Activated CD4-positive, alpha-beta T cell treated with anti-CD3 and anti-CD28 coated beads for 36 hours (primary cell): ENCODE results near the gene PRPSAP2. TPM values are rescaled to one million over a fixed set of nuclear protein-coding genes. Genes with fewer than 3 reads are reported as not detected.
A peak's percentile ranks its signal among the peaks of the same experiment; 100 is the strongest.

ENCODE experiments used
- ATAC-seq: fragments of 200-7000 bp; cut with Tn5 transposase; one replicate; pipeline ENCODE4 v1.10.0; 2021; ENCODE audit warnings: mild to moderate bottlenecking, moderate library complexity
- CTCF ChIA-PET: fragments of 350-600 bp; sonication (Branson Sonifier 250); formaldehyde crosslinking; loops from one replicate; lab custom pipeline; 2021; ENCODE audit warnings: antibody characterized with exemption; lab: Charles Lee
- POLR2A ChIA-PET: fragments of 350-600 bp; sonication (Branson Sonifier 250); formaldehyde crosslinking; loops from one replicate; lab custom pipeline; 2021; ENCODE audit warnings: antibody characterized with exemption, inconsistent platforms; lab: Charles Lee
- DNase-seq: peaks from one replicate; pipeline ENCODE4 v3.0.0-alpha.2; 2020
- H3K27ac Mint-ChIP-seq: one replicate; pipeline ENCODE4 v1.8.0; 2021; ENCODE audit warnings: mixed read lengths
- H3K27me3 Mint-ChIP-seq: one replicate; pipeline ENCODE4 v1.8.0; 2021; ENCODE audit warnings: mixed read lengths
- H3K36me3 Mint-ChIP-seq: one replicate; pipeline ENCODE4 v1.8.0; 2021; ENCODE audit warnings: low read depth, mixed read lengths
- H3K4me1 Mint-ChIP-seq: one replicate; pipeline ENCODE4 v1.8.0; 2021; ENCODE audit warnings: mixed read lengths
- H3K4me3 Mint-ChIP-seq: one replicate; pipeline ENCODE4 v1.8.0; 2021; ENCODE audit warnings: mild to moderate bottlenecking, moderate library complexity, mixed read lengths
- H3K9me3 Mint-ChIP-seq: one replicate; pipeline ENCODE4 v1.8.0; 2021; ENCODE audit warnings: low read depth, mixed read lengths
- intact Hi-C, 2 experiments: fragments of 100-400 bp; cut with DNase I in 1 of 2; cut with micrococcal nuclease in 1 of 2; formaldehyde crosslinking; loops; one replicate each; pipeline versions ENCODE4 v1.14.2 to v1.15.1; 2022 to 2024; cut with DNase I, micrococcal nuclease
- total RNA-seq, 2 experiments: library from RNA; stranded (reverse); gene quantifications; one replicate each; pipeline ENCODE4 v1.2.3, GENCODE V29; 2021

Gene PRPSAP2
- total RNA-seq, 2 experiments from 2014 or later: 44.6 to 56.6 TPM

DNA sequence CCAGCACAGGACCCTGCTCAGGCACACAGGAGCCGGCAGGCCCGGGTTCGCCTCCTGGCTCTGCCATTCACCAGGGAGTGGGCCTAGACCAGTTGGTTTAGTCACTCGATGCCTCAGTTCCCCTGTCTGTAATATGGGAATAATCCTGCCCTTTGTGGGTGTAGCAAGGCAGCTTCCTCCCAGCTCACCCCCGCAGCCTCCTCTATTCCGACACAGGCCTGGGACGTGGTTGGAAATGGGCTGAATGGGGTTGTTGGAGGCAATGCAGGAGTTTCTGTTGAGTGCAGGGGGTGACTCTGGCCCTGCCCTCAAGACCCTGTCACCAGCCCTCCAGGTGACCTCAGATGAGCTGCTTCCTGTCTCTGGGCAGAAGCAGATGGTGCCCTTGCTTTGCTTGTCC lies 113.9 kb downstream of the PRPSAP2 start:
- Mint-ChIP-seq H3K27me3 (no peaks in the 10 kb centered on the region), H3K4me3 (no peak overlapping the region), H3K4me1 (peaks cover 17% of the 10 kb centered on the region), H3K27ac (no peak overlapping the region), H3K9me3 (no peaks in the 10 kb centered on the region), H3K36me3 (peaks cover 15% of the 10 kb centered on the region)
- ChIA-PET CTCF (interaction anchor here (0.9 to 1.6 kb wide), 2 partner anchors 11 to 36 kb away, joined by 3 read pairs; no protein-coding TSS in a partner anchor), POLR2A (no interaction called here)
- ATAC-seq (no peak), DNase-seq (no peak)
- intact Hi-C loops: no loop called here

- CTCF ChIA-PET: interaction anchor here (2.6 kb wide), 1 partner anchor 14 kb away, joined by 11 read pairs; no protein-coding TSS in a partner anchor
- peak; percentile 67 for DNase-seq
- Mint-ChIP-seq H3K4me3 (no peak overlapping the region), H3K36me3 (peaks cover 15% of the 10 kb centered on the region), H3K27me3 (no peaks in the 10 kb centered on the region), H3K4me1 (peaks cover 16% of the 10 kb centered on the region), H3K27ac (no peak overlapping the region), H3K9me3 (no peaks in the 10 kb centered on the region)
- intact Hi-C loops: loop anchor here in 1 of 2 experiments (2.0 kb wide), 1 partner anchor 30 kb away; the partner anchor contains the start of gene FAM83G
- POLR2A ChIA-PET: no interaction called here
- ATAC-seq: peak; percentile 84
Observed at GRCh38 chr17:18974407-18975149, 116.6 kb downstream of the PRPSAP2 start.

- ChIA-PET CTCF (interaction anchor here (0.5 to 2.6 kb wide), 2 partner anchors 15 to 32 kb away, joined by 3 to 11 read pairs; no protein-coding TSS in a partner anchor), POLR2A (no interaction called here)
- Mint-ChIP-seq H3K9me3 (no peaks in the 10 kb centered on the region), H3K27me3 (no peaks in the 10 kb centered on the region), H3K36me3 (peaks cover 8% of the 10 kb centered on the region), H3K4me1 (peaks cover 11% of the 10 kb centered on the region), H3K4me3 (no peak overlapping the region), H3K27ac (no peak overlapping the region)
- intact Hi-C loops: loop anchor here in 1 of 2 experiments (2.0 kb wide), 1 partner anchor 29 kb away; the partner anchor contains the start of gene FAM83G
- ATAC-seq: no peak
- no peak for DNase-seq
Observed at GRCh38 chr17:18975597-18975996, 117.7 kb downstream of the PRPSAP2 start.

- ChIA-PET CTCF (interaction anchor here (0.5 to 2.6 kb wide), 2 partner anchors 15 to 33 kb away, joined by 3 to 11 read pairs; no protein-coding TSS in a partner anchor), POLR2A (no interaction called here)
- intact Hi-C loops: no loop called here
- peaks cover 11% of the 10 kb centered on the region for H3K4me1 Mint-ChIP-seq
- peaks cover 8% of the 10 kb centered on the region for H3K36me3 Mint-ChIP-seq
- H3K27ac Mint-ChIP-seq: no peak overlapping the region
- DNase-seq (no peak), ATAC-seq (no peak)
- no peak overlapping the region for H3K4me3 Mint-ChIP-seq
- H3K9me3 Mint-ChIP-seq: no peaks in the 10 kb centered on the region
- no peaks in the 10 kb centered on the region for H3K27me3 Mint-ChIP-seq
Observed at GRCh38 chr17:18976201-18976600, 118.3 kb downstream of the PRPSAP2 start.

DNA sequence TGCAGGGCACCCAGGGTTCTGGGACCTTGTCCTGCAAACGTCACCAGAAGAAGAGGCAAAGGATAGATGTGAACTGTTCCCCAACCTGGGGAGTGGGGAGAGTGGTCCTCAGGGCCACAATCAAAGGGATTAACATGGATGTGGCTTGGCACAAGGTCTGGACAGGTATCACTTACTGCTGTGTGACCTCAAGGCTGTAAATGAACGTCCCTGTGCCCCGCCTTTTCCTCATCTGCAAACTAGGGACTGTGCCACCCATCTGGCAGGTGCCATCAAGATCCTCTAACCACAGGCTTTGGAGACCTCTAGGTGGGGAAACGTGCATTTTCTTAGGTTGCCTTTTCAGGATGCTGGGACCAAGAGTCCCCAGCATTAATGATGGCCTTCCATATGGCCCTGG lies 119.1 kb downstream of the PRPSAP2 start:
- Mint-ChIP-seq H3K27ac (no peak overlapping the region), H3K36me3 (peaks cover 8% of the 10 kb centered on the region), H3K4me3 (no peak overlapping the region), H3K27me3 (no peaks in the 10 kb centered on the region), H3K9me3 (no peaks in the 10 kb centered on the region), H3K4me1 (peaks cover 11% of the 10 kb centered on the region)
- ChIA-PET CTCF (no interaction called here), POLR2A (no interaction called here)
- DNase-seq (no peak), ATAC-seq (no peak)
- intact Hi-C loops: no loop called here

GRCh38 chr17:18977646-18978045 lies 119.7 kb downstream of the PRPSAP2 start:
- intact Hi-C loops: no loop called here
- POLR2A ChIA-PET: no interaction called here
- CTCF ChIA-PET: interaction anchor here (1.0 kb wide), 1 partner anchor 16 kb away, joined by 3 read pairs; no protein-coding TSS in a partner anchor

DNA sequence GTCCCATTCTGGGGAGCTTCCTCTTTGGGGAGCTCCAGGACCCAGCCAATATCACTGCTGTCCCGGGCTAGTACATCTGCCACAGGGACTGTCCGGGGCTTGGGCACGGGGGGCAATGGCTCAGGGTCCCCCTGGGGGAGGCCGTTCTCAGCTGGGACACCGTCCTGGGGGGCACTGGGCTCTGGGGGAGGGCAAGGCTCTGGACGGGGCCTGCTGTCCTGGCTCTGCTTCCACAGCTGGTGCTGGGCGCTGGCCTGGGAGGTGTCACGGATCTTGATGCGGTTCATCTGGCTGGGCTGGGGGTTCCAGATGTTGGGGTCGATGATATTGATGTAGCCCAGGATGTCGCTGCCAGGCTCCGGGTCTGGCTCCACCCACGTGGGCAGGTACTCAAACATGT lies 120.1 kb downstream of the PRPSAP2 start:
- no peak for ATAC-seq
- H3K4me3 Mint-ChIP-seq: no peak overlapping the region
- intact Hi-C loops: no loop called here
- peaks cover 11% of the 10 kb centered on the region for H3K4me1 Mint-ChIP-seq
- no peak overlapping the region for H3K27ac Mint-ChIP-seq
- H3K36me3 Mint-ChIP-seq: peaks cover 8% of the 10 kb centered on the region
- CTCF ChIA-PET: interaction anchor here (1.0 kb wide), 1 partner anchor 17 kb away, joined by 3 read pairs; no protein-coding TSS in a partner anchor
- DNase-seq: no peak
- no peaks in the 10 kb centered on the region for H3K9me3 Mint-ChIP-seq
- H3K27me3 Mint-ChIP-seq: no peaks in the 10 kb centered on the region
- POLR2A ChIA-PET: no interaction called here

More at GRCh38 chr17:18977646-18978045, 119.7 kb downstream of the PRPSAP2 start:
- H3K27ac Mint-ChIP-seq: no peak overlapping the region
- ATAC-seq (no peak), DNase-seq (no peak)
- H3K27me3 Mint-ChIP-seq: no peaks in the 10 kb centered on the region
- peaks cover 11% of the 10 kb centered on the region for H3K4me1 Mint-ChIP-seq
- no peaks in the 10 kb centered on the region for H3K9me3 Mint-ChIP-seq
- no peak overlapping the region for H3K4me3 Mint-ChIP-seq
- H3K36me3 Mint-ChIP-seq: peaks cover 8% of the 10 kb centered on the region

DNA sequence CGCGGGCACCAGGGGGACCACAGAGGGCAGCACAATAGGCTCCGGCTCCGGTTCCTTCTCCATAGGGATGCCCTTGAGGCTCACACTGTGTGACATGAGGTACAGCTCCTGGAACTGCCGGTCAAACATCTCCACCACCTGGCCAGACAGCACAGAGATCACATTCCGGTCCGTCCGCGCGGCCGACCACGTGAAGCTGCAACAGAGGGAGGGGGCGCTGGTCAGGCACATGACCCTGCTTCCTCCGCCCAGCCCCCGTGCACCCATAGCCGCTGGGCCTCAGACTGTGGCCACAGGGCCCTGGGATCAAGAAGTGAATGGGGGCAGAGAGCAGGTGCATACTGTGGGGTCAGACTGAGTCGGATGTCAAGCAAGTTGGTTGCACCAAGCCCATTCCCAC lies 120.7 kb downstream of the PRPSAP2 start:
- no peaks in the 10 kb centered on the region for H3K9me3 Mint-ChIP-seq
- no peak overlapping the region for H3K27ac Mint-ChIP-seq
- POLR2A ChIA-PET: no interaction called here
- H3K36me3 Mint-ChIP-seq: peaks cover 4% of the 10 kb centered on the region
- ATAC-seq: no peak
- intact Hi-C loops: no loop called here
- no peak overlapping the region for H3K4me3 Mint-ChIP-seq
- no peak for DNase-seq
- CTCF ChIA-PET: interaction anchor here (0.9 kb wide), 1 partner anchor 16 kb away, joined by 3 read pairs; no protein-coding TSS in a partner anchor
- H3K4me1 Mint-ChIP-seq: peaks cover 9% of the 10 kb centered on the region
- H3K27me3 Mint-ChIP-seq: no peaks in the 10 kb centered on the region

Other genes with a start within 250 kb of the PRPSAP2 start
- gene TBC1D28, start 213.7 kb upstream of the PRPSAP2 start, total RNA-seq: not detected
- gene FOXO3B, start 175.8 kb upstream of the PRPSAP2 start, total RNA-seq: 1 to 10 TPM; 4.4 to 4.6 TPM
- gene FBXW10, start 114.1 kb upstream of the PRPSAP2 start, total RNA-seq: under 1 TPM; 0.11 to 0.23 TPM
- gene TVP23B, start 76.9 kb upstream of the PRPSAP2 start, total RNA-seq: 10 to 100 TPM; 14.6 to 22.4 TPM
- gene SLC5A10, start 94.0 kb downstream of the PRPSAP2 start, total RNA-seq: not detected
- 10 to 100 TPM; 11.1 to 14.3 TPM for gene FAM83G, start 146.6 kb downstream of the PRPSAP2 start, total RNA-seq
- 10 to 100 TPM; 10.7 to 11.2 TPM for gene GRAP, start 188.8 kb downstream of the PRPSAP2 start, total RNA-seq